ENCODE results near the gene RPLP2.

Gene RPLP2

GRCh38 chr11:837990-838307 is 28.2 kb downstream of the RPLP2 start:
- DNase-seq = no peak

- DNase-seq = no peak
Observed at GRCh38 chr11:838441-839279, 28.9 kb downstream of the RPLP2 start.

- DNase-seq = no peak
Observed at GRCh38 chr11:839280-839623, 29.5 kb downstream of the RPLP2 start.

GRCh38 chr11:839875-840617 is 30.3 kb downstream of the RPLP2 start:
- DNase-seq = no peak

- DNase-seq = no peak
Observed at GRCh38 chr11:841981-842369, 32.2 kb downstream of the RPLP2 start.

- peak; percentile 91 for DNase-seq
Observed at GRCh38 chr11:842370-843002, 32.7 kb downstream of the RPLP2 start, which contains the start of the genes POLR2L and TSPAN4. Gene POLR2L, minus strand, starts transcription at chr11:842529. Its CDS starts 21 bp downstream, at chr11:842508. Gene TSPAN4, plus strand, starts transcription at chr11:842852. Its CDS starts 7,453 bp downstream, at chr11:850305.

- DNase-seq = no peak
Observed at GRCh38 chr11:843086-843734, 33.4 kb downstream of the RPLP2 start.

- no peak for DNase-seq
Observed at GRCh38 chr11:843818-844692, 34.3 kb downstream of the RPLP2 start.

- DNase-seq = no peak
Observed at GRCh38 chr11:844693-845644, 35.2 kb downstream of the RPLP2 start.

- no peak for DNase-seq
Observed at GRCh38 chr11:845872-846495, 36.2 kb downstream of the RPLP2 start.

- no peak for DNase-seq
Observed at GRCh38 chr11:846496-847098, 36.8 kb downstream of the RPLP2 start.

GRCh38 chr11:847876-848275 is 38.1 kb downstream of the RPLP2 start:
- DNase-seq = no peak

GRCh38 chr11:848380-848931 is 38.7 kb downstream of the RPLP2 start:
- peak; percentile 83 for DNase-seq

- peak; percentile 56 for DNase-seq
Observed at GRCh38 chr11:849104-849824, 39.5 kb downstream of the RPLP2 start.

- DNase-seq = no peak
Observed at GRCh38 chr11:849951-850774, 40.4 kb downstream of the RPLP2 start.

GRCh38 chr11:850775-851763 is 41.3 kb downstream of the RPLP2 start:
- no peak for DNase-seq

GRCh38 chr11:852762-853161 is 43.0 kb downstream of the RPLP2 start:
- DNase-seq = no peak

All from stimulated activated CD8-positive, alpha-beta memory T cell treated with anti-CD3 and anti-CD28 coated beads, Interleukin-4, amount 100 ng/mL, for 48 hours (primary cell).